OCI-LY1 (cell line): ENCODE measurements around the gene ZNF804B.

Source experiments
- H2AFZ ChIP-seq: fragments of 200-600 bp; sonication (generic), shearing (Covaris generic); 2 replicates; pipeline ENCODE4 v1.6.0; 2014; ENCODE audit warnings: antibody characterized with exemption, mild to moderate bottlenecking, low read length
- H3F3A ChIP-seq: fragments of 200-600 bp; sonication (generic), shearing (Covaris generic); 2 replicates; pipeline ENCODE4 v1.6.0; 2014; ENCODE audit warnings: mild to moderate bottlenecking, antibody characterized with exemption, low read length, moderate library complexity; ENCODE audit not compliant: insufficient read depth
- H3K27ac ChIP-seq: fragments of 200-600 bp; sonication (generic); 2 replicates; pipeline ENCODE4 v1.5.1; 2014; ENCODE audit warnings: low read length, mixed run types, mild to moderate bottlenecking, low read depth; ENCODE audit not compliant: poor library complexity, severe bottlenecking
- H3K27me3 ChIP-seq: fragments of 200-600 bp; sonication (generic); 2 replicates; pipeline ENCODE4 v1.6.0; 2014; ENCODE audit warnings: antibody characterized with exemption, mild to moderate bottlenecking, low read length, moderate library complexity; ENCODE audit not compliant: insufficient read depth
- H3K36me3 ChIP-seq: fragments of 200-600 bp; sonication (generic); 2 replicates; pipeline ENCODE4 v1.6.1; 2014; ENCODE audit warnings: mild to moderate bottlenecking, antibody characterized with exemption, low read length, moderate library complexity, mixed read lengths; ENCODE audit not compliant: insufficient read depth
- H3K4me1 ChIP-seq: fragments of 200-600 bp; sonication (generic); 2 replicates; pipeline ENCODE4 v1.5.1; 2014; ENCODE audit warnings: mild to moderate bottlenecking, low read length, moderate library complexity; ENCODE audit not compliant: insufficient read depth, severe bottlenecking
- H3K4me2 ChIP-seq: fragments of 200-600 bp; sonication (generic), shearing (Covaris generic); 2 replicates; pipeline ENCODE4 v1.6.1; 2014; ENCODE audit warnings: low read length
- H3K4me3 ChIP-seq: fragments of 200-600 bp; sonication (generic); 2 replicates; pipeline ENCODE4 v1.5.1; 2014; ENCODE audit warnings: low read length, low read depth, mild to moderate bottlenecking, mixed read lengths; ENCODE audit not compliant: poor library complexity, severe bottlenecking
- H3K79me2 ChIP-seq: fragments of 200-600 bp; shearing (Covaris generic); 2 replicates; pipeline ENCODE4 v1.6.1; 2016; ENCODE audit warnings: mixed run types, low read length, mixed read lengths; ENCODE audit not compliant: insufficient read depth
- H3K9ac ChIP-seq: fragments of 200-600 bp; sonication (generic), shearing (Covaris generic); 2 replicates; pipeline ENCODE4 v1.6.1; 2014; ENCODE audit warnings: mild to moderate bottlenecking, low read length, mixed read lengths
- H3K9me2 ChIP-seq: fragments of 200-600 bp; sonication (generic), shearing (Covaris generic); 2 replicates; pipeline ENCODE4 v1.6.1; 2014; ENCODE audit warnings: low read depth, mild to moderate bottlenecking, low read length, mixed read lengths
- H3K9me3 ChIP-seq: fragments of 200-600 bp; shearing (Covaris generic); 2 replicates; pipeline ENCODE4 v1.6.1; 2014; ENCODE audit warnings: low read length, mixed read lengths
- H4K20me1 ChIP-seq: fragments of 200-600 bp; sonication (generic), shearing (Covaris generic); 2 replicates; pipeline ENCODE4 v1.6.0; 2016; ENCODE audit warnings: mild to moderate bottlenecking, low read length; ENCODE audit not compliant: insufficient read depth
- EZH2 ChIP-seq: fragments of 200-600 bp; sonication (generic), shearing (Covaris generic); IDR thresholded peaks from 2 replicates; pipeline ENCODE4 v1.8.0; 2017; ENCODE audit warnings: borderline replicate concordance, mixed run types, mild to moderate bottlenecking, antibody characterized with exemption, low read length, moderate library complexity, mixed read lengths
- TF ChIP-seq, protein P1 (sequence below): fragments of 200-600 bp; sonication (generic), shearing (Covaris generic); IDR thresholded peaks from 2 replicates; pipeline ENCODE4 v1.5.1; 2017; ENCODE audit warnings: mild to moderate bottlenecking, antibody characterized with exemption, low read length, moderate library complexity, mixed read lengths

ZNF804B gene

GRCh38 chr7:89160107-89160506 lies 400.6 kb downstream of the ZNF804B start:
- Histone ChIP-seq H3K79me2 (no peaks in the 10 kb centered on the region), H3K4me2 (no peak overlapping the region), H3K9me2 (no peaks in the 10 kb centered on the region), H3K4me3 (no peak overlapping the region), H4K20me1 (no peaks in the 10 kb centered on the region), H2AFZ (no peak overlapping the region), H3F3A (no peaks in the 10 kb centered on the region), H3K27me3 (no peaks in the 10 kb centered on the region), H3K9ac (no peak overlapping the region), H3K27ac (no peak overlapping the region), H3K9me3 (no peaks in the 10 kb centered on the region), H3K36me3 (no peaks in the 10 kb centered on the region), H3K4me1 (no peaks in the 10 kb centered on the region)
- TF ChIP-seq EZH2, result no peak
- TF ChIP-seq, protein P1, sequence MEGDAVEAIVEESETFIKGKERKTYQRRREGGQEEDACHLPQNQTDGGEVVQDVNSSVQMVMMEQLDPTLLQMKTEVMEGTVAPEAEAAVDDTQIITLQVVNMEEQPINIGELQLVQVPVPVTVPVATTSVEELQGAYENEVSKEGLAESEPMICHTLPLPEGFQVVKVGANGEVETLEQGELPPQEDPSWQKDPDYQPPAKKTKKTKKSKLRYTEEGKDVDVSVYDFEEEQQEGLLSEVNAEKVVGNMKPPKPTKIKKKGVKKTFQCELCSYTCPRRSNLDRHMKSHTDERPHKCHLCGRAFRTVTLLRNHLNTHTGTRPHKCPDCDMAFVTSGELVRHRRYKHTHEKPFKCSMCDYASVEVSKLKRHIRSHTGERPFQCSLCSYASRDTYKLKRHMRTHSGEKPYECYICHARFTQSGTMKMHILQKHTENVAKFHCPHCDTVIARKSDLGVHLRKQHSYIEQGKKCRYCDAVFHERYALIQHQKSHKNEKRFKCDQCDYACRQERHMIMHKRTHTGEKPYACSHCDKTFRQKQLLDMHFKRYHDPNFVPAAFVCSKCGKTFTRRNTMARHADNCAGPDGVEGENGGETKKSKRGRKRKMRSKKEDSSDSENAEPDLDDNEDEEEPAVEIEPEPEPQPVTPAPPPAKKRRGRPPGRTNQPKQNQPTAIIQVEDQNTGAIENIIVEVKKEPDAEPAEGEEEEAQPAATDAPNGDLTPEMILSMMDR, result no peak

- no peaks in the 10 kb centered on the region for H3K79me2 ChIP-seq
- no peak overlapping the region for H3K27ac ChIP-seq
- H3K9ac ChIP-seq, result no peak overlapping the region
- H2AFZ ChIP-seq, result no peak overlapping the region
- no peaks in the 10 kb centered on the region for H3K9me3 ChIP-seq
- TF ChIP-seq EZH2, result no peak
- TF ChIP-seq, protein P1, result no peak
- no peaks in the 10 kb centered on the region for H3K9me2 ChIP-seq
- no peak overlapping the region for H3K4me2 ChIP-seq
- no peaks in the 10 kb centered on the region for H3K4me1 ChIP-seq
- H3K27me3 ChIP-seq, result no peaks in the 10 kb centered on the region
- H3F3A ChIP-seq, result no peaks in the 10 kb centered on the region
- H3K4me3 ChIP-seq, result no peak overlapping the region
- H4K20me1 ChIP-seq, result no peaks in the 10 kb centered on the region
- no peaks in the 10 kb centered on the region for H3K36me3 ChIP-seq
These were observed 405.9 kb downstream of the ZNF804B start for GRCh38 chr7:89165421-89165820.

DNA sequence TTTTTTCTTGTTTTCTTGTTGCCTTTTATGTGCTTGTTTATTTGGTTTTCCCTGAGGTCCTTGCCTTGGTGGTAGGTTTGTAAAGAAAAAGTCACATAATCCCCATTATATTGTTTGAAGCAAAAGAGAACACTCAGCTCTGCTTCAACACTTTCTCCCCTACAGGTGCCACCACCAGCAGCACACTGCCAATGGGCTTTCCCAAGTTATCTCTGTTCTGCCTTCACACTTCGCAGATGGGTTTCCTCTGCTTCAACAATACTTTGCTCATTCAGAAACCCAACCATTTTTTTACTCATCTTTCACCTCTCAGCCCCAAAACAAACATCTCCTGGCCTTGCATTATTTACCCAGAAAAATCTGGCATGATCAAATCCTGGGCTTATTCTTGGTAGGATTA lies 411.1 kb downstream of the ZNF804B start:
- Histone ChIP-seq H3K4me1 (no peaks in the 10 kb centered on the region), H3K4me2 (no peak overlapping the region), H2AFZ (no peak overlapping the region), H3K36me3 (no peaks in the 10 kb centered on the region), H3K27me3 (no peaks in the 10 kb centered on the region), H4K20me1 (no peaks in the 10 kb centered on the region), H3K9ac (no peak overlapping the region), H3K9me2 (no peaks in the 10 kb centered on the region), H3K27ac (no peak overlapping the region), H3K4me3 (no peak overlapping the region), H3K79me2 (no peaks in the 10 kb centered on the region), H3F3A (no peaks in the 10 kb centered on the region), H3K9me3 (no peaks in the 10 kb centered on the region)
- no peak for TF ChIP-seq EZH2
- TF ChIP-seq, protein P1, result no peak
